Renal cortex interstitium (tissue), 11 donors: Measurements from ENCODE around the gene KLF3. TPM values are rescaled to one million over a fixed set of nuclear protein-coding genes. Genes with fewer than 3 reads are reported as not detected.

Source experiments
- DNase-seq, 11 donors: peaks; one replicate each; pipeline ENCODE4 v3.0.0-alpha.2; 2013; ENCODE audit warnings: low read depth in 9 of 11, low spot score in 4 of 11; ENCODE audit errors: extremely low read depth in 1 of 11
- polyA plus RNA-seq, 3 donors: library from polyadenylated mRNA; unstranded; fragments of 120-200 nt; gene quantifications; one replicate each; pipeline ENCODE4 v1.2.1, GENCODE V29; 2013; ENCODE audit not compliant: insufficient read length in 3 of 3

The KLF3 gene
- polyA plus RNA-seq, 3 donors, result 55.6 to 67.6 (median 61.0) TPM

- no peak for DNase-seq
Observed at GRCh38 chr4:38717604-38718003, 53.6 kb downstream of the KLF3 start.

GRCh38 chr4:38723114-38723513, 59.1 kb downstream of the KLF3 start:
- DNase-seq, result no peak

GRCh38 chr4:38723726-38724474, 59.9 kb downstream of the KLF3 start:
- DNase-seq, result no peak

- DNase-seq, result no peak
Observed at GRCh38 chr4:38724475-38724808, 60.4 kb downstream of the KLF3 start.

- no peak for DNase-seq
Observed at GRCh38 chr4:38728631-38729141, 64.7 kb downstream of the KLF3 start.

- DNase-seq, result no peak
Observed at GRCh38 chr4:38730493-38730829, 66.5 kb downstream of the KLF3 start.

- peak in 9 of 11 donors; percentile 30 to 71 (median 53) for DNase-seq
Observed at GRCh38 chr4:38730830-38731646, 67.0 kb downstream of the KLF3 start.

GRCh38 chr4:38733663-38734062, 69.7 kb downstream of the KLF3 start:
- DNase-seq, result no peak

- DNase-seq, result no peak
Observed at GRCh38 chr4:38734446-38734845, 70.4 kb downstream of the KLF3 start.

- no peak for DNase-seq
Observed at GRCh38 chr4:38734911-38735310, 70.9 kb downstream of the KLF3 start.

GRCh38 chr4:38735870-38736269, 71.9 kb downstream of the KLF3 start:
- DNase-seq, result no peak

- no peak for DNase-seq
Observed at GRCh38 chr4:38738940-38739803, 75.2 kb downstream of the KLF3 start.

GRCh38 chr4:38740303-38740702, 76.3 kb downstream of the KLF3 start:
- no peak for DNase-seq

GRCh38 chr4:38743866-38744265, 79.9 kb downstream of the KLF3 start:
- DNase-seq, result no peak

GRCh38 chr4:38745881-38746280, 81.9 kb downstream of the KLF3 start:
- no peak for DNase-seq

GRCh38 chr4:38747629-38748028, 83.6 kb downstream of the KLF3 start:
- DNase-seq, result no peak

- DNase-seq, result no peak
Observed at GRCh38 chr4:38749336-38749735, 85.3 kb downstream of the KLF3 start.
